Gastrocnemius medialis (tissue), 4 donors: ENCODE data around the gene LRFN2.

ENCODE experiments used
- POLR2A ChIP-seq, 2 donors: fragments of 450-650 bp; IDR thresholded peaks; one replicate each; pipeline ENCODE4 v1.6.1; 2017; ENCODE audit warnings: antibody characterized with exemption in 2 of 2, mild to moderate bottlenecking in 2 of 2, moderate library complexity in 2 of 2
- TF ChIP-seq, protein P1 (sequence below), 5 experiments: fragments of 450-650 bp in 3 of 5; fragments of 200-600 bp in 2 of 5; sonication (generic) in 2 of 5; IDR thresholded peaks in 4 of 5; conservative IDR thresholded peaks in 1 of 5; 1 replicate in 4 of 5; 2 replicates in 1 of 5; pipeline ENCODE4 v1.5.1; 2016 to 2019; ENCODE audit warnings: antibody characterized with exemption in 5 of 5, mild to moderate bottlenecking in 3 of 5, moderate library complexity in 3 of 5

DNA sequence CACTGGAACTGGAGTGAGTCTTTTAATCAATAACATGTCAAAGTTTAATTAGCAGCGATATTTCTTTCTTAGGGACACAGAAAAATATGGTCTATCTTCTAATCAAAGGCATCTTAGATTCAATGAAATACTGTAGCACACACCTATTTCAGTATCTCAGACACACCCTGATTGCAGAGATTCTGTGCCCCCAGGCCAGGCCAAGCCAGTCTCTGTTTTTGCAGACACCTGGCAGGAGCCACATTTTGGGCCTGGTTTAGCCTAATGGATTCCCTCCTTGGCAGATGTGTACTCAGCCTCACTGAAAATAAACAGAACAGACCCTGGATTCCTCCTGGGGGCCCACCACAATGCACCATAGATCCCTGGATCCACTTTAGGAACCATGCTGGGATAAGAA lies 74.8 kb downstream of the LRFN2 start:
- TF ChIP-seq, protein P1, sequence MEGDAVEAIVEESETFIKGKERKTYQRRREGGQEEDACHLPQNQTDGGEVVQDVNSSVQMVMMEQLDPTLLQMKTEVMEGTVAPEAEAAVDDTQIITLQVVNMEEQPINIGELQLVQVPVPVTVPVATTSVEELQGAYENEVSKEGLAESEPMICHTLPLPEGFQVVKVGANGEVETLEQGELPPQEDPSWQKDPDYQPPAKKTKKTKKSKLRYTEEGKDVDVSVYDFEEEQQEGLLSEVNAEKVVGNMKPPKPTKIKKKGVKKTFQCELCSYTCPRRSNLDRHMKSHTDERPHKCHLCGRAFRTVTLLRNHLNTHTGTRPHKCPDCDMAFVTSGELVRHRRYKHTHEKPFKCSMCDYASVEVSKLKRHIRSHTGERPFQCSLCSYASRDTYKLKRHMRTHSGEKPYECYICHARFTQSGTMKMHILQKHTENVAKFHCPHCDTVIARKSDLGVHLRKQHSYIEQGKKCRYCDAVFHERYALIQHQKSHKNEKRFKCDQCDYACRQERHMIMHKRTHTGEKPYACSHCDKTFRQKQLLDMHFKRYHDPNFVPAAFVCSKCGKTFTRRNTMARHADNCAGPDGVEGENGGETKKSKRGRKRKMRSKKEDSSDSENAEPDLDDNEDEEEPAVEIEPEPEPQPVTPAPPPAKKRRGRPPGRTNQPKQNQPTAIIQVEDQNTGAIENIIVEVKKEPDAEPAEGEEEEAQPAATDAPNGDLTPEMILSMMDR (IDR thresholded peaks at IDR 0.05 in 4 of 5, conservative IDR thresholded peaks at IDR 0.05 in 1 of 5) = no peak
- TF ChIP-seq POLR2A (IDR thresholded peaks at IDR 0.05) = no peak
